GM06990 (cell line): ENCODE data around the gene ATF7IP2.

ENCODE experiments used
- DNase-seq: peaks from one replicate; pipeline ENCODE4 v3.0.0-alpha.2; 2011; ENCODE audit not compliant: insufficient read length; ENCODE audit errors: extremely low read depth
- H3K27me3 ChIP-seq: replicated peaks from 2 replicates; pipeline ENCODE4 v1.6.0; 2011; ENCODE audit warnings: low read length; ENCODE audit not compliant: control insufficient read depth, insufficient read depth
- H3K36me3 ChIP-seq: 2 replicates; pipeline ENCODE4 v1.5.1; 2011; ENCODE audit warnings: low read length; ENCODE audit not compliant: control insufficient read depth, insufficient read depth
- H3K4me3 ChIP-seq: replicated peaks from 2 replicates; pipeline ENCODE4 v1.5.1; 2011; ENCODE audit warnings: low read depth, mild to moderate bottlenecking, control low read depth, low read length
- CTCF ChIP-seq: IDR thresholded peaks from 2 replicates; pipeline ENCODE4 v1.5.1; 2011; ENCODE audit warnings: low read length, control low read depth, mild to moderate bottlenecking, inconsistent platforms; ENCODE audit not compliant: insufficient read depth, poor library complexity, severe bottlenecking

Gene ATF7IP2

GRCh38 chr16:10517868-10518267 is 132.0 kb downstream of the ATF7IP2 start:
- no peak for TF ChIP-seq CTCF
- Histone ChIP-seq H3K36me3 (no peaks in the 10 kb centered on the region), H3K27me3 (no peaks in the 10 kb centered on the region), H3K4me3 (no peak overlapping the region)
- no peak for DNase-seq

- no peaks in the 10 kb centered on the region for H3K36me3 ChIP-seq
- DNase-seq: no peak
- no peaks in the 10 kb centered on the region for H3K27me3 ChIP-seq
- no peak for TF ChIP-seq CTCF
- no peak overlapping the region for H3K4me3 ChIP-seq
Observed at GRCh38 chr16:10518479-10519041, 132.7 kb downstream of the ATF7IP2 start.

GRCh38 chr16:10519297-10519696 is 133.4 kb downstream of the ATF7IP2 start:
- H3K36me3 ChIP-seq: no peaks in the 10 kb centered on the region
- no peaks in the 10 kb centered on the region for H3K27me3 ChIP-seq
- no peak overlapping the region for H3K4me3 ChIP-seq
- DNase-seq: no peak
- TF ChIP-seq CTCF: no peak

GRCh38 chr16:10519929-10520868 is 134.3 kb downstream of the ATF7IP2 start:
- TF ChIP-seq CTCF: no peak
- Histone ChIP-seq H3K36me3 (no peaks in the 10 kb centered on the region), H3K4me3 (no peak overlapping the region), H3K27me3 (no peaks in the 10 kb centered on the region)
- no peak for DNase-seq

GRCh38 chr16:10520869-10521578 is 135.2 kb downstream of the ATF7IP2 start:
- DNase-seq: no peak
- no peaks in the 10 kb centered on the region for H3K36me3 ChIP-seq
- H3K27me3 ChIP-seq: no peaks in the 10 kb centered on the region
- no peak overlapping the region for H3K4me3 ChIP-seq
- TF ChIP-seq CTCF: no peak
